Right ventricle myocardium superior (tissue), 1 donor: ENCODE data around the gene PLXNA4. TPM values are rescaled to one million over a fixed set of nuclear protein-coding genes. Genes with fewer than 3 reads are reported as not detected.

Experiments used
- ATAC-seq: fragments of 200-7000 bp; cut with Tn5 transposase; one replicate; pipeline ENCODE4 v1.9.1; 2020; ENCODE audit warnings: mild to moderate bottlenecking; ENCODE audit not compliant: poor library complexity
- DNase-seq: peaks from one replicate; pipeline ENCODE4 v3.0.0-alpha.2; 2020
- intact Hi-C: fragments of 100-400 bp; cut with DNase I; formaldehyde crosslinking; loops from one replicate; pipeline ENCODE4 v1.11.2; 2022
- long read RNA-seq: library from polyadenylated mRNA; unstranded; transcript quantifications from one replicate; pipeline ENCODE4 v2.0.0, GENCODE V29; 2021
- total RNA-seq: library from RNA; stranded (reverse); fragmentation: NEBNext Ultra II Directional; extraction: Animal tissue kit (Norgen Biotek cat#: 25700); gene quantifications from one replicate; pipeline ENCODE4 v1.2.1, GENCODE V29; 2021
- donor health status: DM: no; HTN: yes; CAD: no; lungs with severe emphysema.

PLXNA4 gene, protein sequence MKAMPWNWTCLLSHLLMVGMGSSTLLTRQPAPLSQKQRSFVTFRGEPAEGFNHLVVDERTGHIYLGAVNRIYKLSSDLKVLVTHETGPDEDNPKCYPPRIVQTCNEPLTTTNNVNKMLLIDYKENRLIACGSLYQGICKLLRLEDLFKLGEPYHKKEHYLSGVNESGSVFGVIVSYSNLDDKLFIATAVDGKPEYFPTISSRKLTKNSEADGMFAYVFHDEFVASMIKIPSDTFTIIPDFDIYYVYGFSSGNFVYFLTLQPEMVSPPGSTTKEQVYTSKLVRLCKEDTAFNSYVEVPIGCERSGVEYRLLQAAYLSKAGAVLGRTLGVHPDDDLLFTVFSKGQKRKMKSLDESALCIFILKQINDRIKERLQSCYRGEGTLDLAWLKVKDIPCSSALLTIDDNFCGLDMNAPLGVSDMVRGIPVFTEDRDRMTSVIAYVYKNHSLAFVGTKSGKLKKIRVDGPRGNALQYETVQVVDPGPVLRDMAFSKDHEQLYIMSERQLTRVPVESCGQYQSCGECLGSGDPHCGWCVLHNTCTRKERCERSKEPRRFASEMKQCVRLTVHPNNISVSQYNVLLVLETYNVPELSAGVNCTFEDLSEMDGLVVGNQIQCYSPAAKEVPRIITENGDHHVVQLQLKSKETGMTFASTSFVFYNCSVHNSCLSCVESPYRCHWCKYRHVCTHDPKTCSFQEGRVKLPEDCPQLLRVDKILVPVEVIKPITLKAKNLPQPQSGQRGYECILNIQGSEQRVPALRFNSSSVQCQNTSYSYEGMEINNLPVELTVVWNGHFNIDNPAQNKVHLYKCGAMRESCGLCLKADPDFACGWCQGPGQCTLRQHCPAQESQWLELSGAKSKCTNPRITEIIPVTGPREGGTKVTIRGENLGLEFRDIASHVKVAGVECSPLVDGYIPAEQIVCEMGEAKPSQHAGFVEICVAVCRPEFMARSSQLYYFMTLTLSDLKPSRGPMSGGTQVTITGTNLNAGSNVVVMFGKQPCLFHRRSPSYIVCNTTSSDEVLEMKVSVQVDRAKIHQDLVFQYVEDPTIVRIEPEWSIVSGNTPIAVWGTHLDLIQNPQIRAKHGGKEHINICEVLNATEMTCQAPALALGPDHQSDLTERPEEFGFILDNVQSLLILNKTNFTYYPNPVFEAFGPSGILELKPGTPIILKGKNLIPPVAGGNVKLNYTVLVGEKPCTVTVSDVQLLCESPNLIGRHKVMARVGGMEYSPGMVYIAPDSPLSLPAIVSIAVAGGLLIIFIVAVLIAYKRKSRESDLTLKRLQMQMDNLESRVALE (N-terminal part only)
- total RNA-seq, result 17.3 TPM
- long read RNA-seq, partial matches to known transcripts, result 6 of 18 reads
- long read RNA-seq, other reads (novel, unspliced or antisense), result 10 of 18 reads

- DNase-seq (peak; percentile 49), ATAC-seq (peak; percentile 38)
- intact Hi-C loops, result loop anchor here (5.0 to 10.0 kb wide), 3 partner anchors 61 to 259 kb away; no protein-coding TSS in a partner anchor
Measured at GRCh38 chr7:132575982-132576720, at the start of gene PLXNA4. Gene PLXNA4 (minus strand): TSS chr7:132576470. CDS start chr7:132508693, 67,777 bp downstream.

DNA sequence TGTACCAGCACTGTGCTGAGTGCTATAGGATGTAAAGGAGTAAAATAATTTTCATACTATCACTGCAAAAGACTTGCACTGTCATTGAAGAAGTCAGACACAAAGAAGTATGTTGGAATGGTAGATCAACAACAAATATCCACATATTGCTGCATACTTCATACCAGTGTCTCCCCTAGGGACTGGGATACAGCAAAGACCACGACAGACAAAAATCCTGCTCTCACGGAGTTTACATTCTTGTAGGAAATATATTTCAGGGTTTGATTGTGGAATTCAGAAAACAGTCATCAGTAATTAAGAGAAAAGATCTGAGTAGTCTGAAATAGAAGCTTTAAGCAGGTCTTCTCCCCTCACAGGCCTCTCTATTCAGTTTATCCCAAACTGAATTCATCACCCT, 49.4 kb upstream of the PLXNA4 start:
- intact Hi-C loops, result no loop called here
- ATAC-seq, result no peak
- DNase-seq, result no peak

GRCh38 chr7:132622081-132622480, 45.8 kb upstream of the PLXNA4 start:
- DNase-seq (no peak), ATAC-seq (no peak)

GRCh38 chr7:132619967-132620366, 43.7 kb upstream of the PLXNA4 start:
- intact Hi-C loops, result no loop called here
- no peak for ATAC-seq

More at GRCh38 chr7:132622081-132622480, 45.8 kb upstream of the PLXNA4 start:
- intact Hi-C loops, result no loop called here

GRCh38 chr7:132618956-132619305, 42.7 kb upstream of the PLXNA4 start:
- intact Hi-C loops, result no loop called here
- ATAC-seq (no peak), DNase-seq (no peak)

More at GRCh38 chr7:132619967-132620366, 43.7 kb upstream of the PLXNA4 start:
- DNase-seq, result no peak

DNA sequence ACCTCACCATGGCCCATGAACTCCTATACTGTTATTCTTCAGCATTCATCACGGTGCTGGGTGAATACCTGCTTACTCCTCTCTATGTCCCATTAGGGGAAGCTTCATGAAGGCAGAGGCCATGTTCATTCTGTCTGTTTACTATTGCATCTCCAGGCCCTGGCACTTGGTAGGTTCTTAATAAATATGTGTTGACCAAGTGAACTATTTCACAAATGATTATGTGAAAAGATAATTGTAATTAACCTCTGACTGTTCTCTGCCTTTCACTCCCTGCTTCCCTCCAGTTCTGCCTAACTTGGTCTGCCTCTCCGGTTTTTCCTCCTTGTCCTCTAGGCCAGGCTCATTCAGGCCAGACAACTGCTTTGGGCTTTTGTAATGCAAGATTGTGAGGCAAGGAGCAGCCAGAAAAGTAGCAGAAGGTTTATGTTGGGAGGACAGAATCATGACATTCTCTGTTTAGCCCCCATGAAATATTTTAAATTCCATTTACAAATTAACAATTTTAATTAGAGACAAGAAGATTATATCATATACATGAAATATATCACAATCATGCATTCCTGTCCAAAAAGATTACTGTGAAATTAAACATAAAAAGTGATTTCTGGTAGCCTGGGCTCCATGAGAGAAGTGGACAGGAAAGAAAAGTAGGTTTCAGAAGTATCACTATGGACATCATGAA, 42.1 kb upstream of the PLXNA4 start:
- intact Hi-C loops, result no loop called here
- ATAC-seq (no peak), DNase-seq (no peak)

DNA sequence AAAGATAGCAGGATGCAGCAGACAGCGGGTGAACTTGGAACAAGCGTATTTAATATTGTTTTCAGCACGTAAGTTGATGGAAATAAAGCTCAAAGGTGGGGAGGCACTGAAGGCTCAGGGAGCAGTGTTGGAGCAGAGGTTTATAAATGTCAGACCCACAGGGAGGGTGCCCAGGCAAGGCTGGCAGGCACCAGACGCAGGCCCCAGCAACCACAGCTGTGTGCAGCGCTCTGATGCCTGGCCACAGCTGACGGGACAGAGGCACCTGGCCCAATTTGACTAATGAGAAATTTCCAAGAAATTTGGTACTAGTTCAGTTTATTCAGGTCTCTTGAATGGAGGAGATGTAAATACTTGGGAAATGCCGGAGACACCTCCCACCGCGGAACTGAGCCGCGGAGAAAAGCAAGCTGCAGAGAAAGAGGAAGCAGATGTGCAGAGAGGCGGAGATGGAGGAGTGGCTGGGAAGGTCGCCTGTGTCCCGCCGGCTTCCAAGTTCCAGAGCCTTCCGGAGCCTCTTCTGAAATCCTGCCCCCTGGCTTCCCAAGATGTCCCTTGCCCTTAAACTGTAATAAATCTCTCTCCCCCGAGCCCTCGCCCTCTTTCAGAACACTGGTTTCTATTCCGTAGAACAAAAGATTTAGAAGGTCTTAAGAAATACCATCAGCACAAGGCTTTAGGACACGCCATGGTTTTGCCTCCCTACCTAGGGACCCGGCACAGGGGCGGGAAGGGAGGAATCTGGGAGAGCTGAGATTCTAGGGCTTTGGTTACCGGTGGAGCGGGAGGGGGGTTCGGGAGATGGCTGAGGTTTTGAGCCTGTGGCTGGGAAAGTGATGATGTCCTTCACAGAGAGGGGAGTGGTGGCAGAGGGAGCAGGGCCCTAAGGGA, 38.4 kb upstream of the PLXNA4 start:
- peak; percentile 77 for ATAC-seq
- DNase-seq, result peak; percentile 73
- intact Hi-C loops, result no loop called here

DNA sequence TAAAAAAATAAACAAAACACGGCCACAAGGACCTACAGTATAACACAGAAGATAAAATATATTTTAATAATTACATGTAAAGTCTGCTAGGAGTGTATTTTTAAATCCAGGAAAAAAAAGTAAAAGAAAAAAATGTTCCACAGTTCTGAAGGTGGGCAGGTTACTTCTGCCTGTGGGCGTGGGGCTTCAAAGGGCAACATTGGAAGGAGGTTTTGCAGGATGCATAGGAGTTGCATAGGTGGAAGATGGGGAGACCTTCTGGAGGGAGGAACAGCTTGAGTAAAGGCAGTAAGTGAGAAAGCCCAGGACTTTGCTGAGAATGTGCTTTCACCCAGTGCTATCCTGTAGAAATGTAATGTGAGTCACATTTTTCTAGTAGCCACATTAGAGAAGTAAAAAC, 37.5 kb upstream of the PLXNA4 start:
- ATAC-seq (no peak), DNase-seq (no peak)
- intact Hi-C loops, result no loop called here

DNA sequence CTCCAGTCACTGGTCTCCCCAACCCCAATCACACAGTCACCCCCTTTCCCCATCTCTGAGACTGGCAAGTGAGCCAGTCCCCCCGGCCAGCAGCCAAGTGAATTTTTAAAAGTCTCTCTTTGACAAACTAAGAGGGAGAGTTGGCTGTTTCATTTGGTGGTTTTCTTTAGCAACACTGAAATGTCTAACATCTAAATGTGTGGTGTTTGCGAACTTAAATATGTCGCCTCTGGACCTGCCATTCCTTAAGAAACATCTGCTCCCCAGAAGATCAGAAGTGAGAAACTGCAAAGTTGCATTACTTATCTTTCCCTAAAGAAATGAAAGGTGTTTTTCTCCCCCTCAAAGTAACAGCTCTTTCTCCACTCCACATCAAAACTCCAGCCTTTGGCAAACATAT, 34.7 kb upstream of the PLXNA4 start:
- ATAC-seq, result no peak
- DNase-seq, result no peak
- intact Hi-C loops, result no loop called here

DNA sequence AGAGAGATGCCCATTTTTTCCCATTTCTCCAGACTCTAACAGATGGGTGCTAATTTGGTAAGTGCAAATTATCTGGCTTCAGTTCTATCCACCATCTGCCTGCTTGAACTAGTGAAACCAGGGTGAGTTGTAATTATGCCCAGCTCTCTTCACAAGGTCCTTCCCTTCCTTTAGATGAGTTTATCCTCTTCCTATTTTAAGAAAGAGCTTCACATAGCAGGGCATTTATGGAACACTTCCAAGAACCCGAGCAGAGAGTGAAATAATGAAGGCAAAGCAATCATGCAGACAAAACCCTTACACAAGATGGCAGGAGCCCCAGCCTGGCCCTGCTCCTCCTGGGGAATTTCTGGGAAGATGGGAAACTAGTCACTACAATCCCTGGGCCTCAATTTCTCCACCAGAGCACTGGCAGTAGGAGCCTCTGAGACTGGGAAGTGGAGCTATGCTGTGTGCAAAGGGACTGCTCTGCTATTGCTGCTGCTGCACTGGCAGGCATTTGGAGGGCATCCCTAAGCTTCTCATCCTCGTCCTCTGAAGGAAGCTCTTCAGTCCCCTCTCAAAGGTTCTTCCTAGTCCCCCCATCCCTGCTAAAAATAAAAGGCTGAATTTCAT, 33.7 kb upstream of the PLXNA4 start:
- no peak for DNase-seq
- peak; percentile 83 for ATAC-seq
- intact Hi-C loops, result no loop called here

- no peak for DNase-seq
- intact Hi-C loops, result no loop called here
- no peak for ATAC-seq
Measured at GRCh38 chr7:132609222-132609621, 33.0 kb upstream of the PLXNA4 start.

- ATAC-seq (no peak), DNase-seq (no peak)
- intact Hi-C loops, result no loop called here
Measured at GRCh38 chr7:132608523-132608922, 32.3 kb upstream of the PLXNA4 start.

- intact Hi-C loops, result no loop called here
- no peak for DNase-seq
- ATAC-seq, result no peak
Measured at GRCh38 chr7:132607656-132608055, 31.4 kb upstream of the PLXNA4 start.

DNA sequence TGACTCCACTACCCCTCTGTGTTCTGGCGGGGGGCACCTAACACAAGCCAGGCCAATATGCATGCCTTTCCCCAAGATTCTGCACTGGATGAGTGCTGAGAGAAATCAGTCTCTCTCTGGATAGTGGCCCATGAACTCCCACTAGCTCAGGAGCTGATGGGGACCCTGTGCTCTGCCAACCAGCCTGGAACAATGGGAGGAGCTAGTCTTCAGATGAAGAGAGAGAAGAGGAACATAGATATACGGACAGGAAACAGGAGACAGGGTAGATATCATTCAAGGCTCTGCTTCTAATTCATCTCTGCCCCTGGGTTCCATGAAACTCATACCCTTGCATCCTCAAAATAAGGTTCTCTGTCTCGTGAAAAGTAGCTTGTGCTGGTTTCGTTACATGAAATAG, 27.9 kb upstream of the PLXNA4 start:
- DNase-seq (no peak), ATAC-seq (peak; percentile 69)
- intact Hi-C loops, result no loop called here

DNA sequence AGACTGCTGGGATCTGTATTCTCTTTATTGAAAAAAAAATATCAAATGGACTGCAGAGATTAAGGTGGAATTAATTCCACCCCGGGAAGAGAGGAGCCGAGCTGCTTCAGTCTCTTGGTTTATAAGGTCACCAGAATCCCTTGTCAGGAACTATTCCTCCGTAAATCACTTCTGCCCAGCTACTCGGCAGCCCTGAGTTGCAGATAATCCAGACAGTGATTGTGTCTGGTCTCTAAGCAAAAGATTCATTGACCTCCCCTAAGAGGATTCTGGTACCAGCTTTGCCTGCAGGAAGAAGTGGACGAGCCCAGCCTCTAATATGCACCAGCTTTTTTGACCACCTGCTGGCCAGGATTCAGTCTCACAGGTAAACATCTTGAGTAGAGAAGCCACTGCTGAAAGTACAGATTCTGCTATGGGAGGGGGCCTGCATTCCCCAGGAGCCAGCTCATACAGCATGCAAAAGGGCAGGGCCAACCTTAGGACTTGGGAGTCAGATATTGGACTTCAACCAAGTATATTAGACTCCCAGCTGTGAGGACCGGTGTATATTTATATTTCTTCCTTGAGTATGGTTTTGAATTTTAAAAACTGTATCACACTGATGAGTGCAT, 27.1 kb upstream of the PLXNA4 start:
- no peak for DNase-seq

GRCh38 chr7:132601783-132602182, 25.5 kb upstream of the PLXNA4 start:
- DNase-seq, result no peak

More for the DNA sequence above, 27.1 kb upstream of the PLXNA4 start:
- ATAC-seq, result no peak
- intact Hi-C loops, result no loop called here

More at GRCh38 chr7:132601783-132602182, 25.5 kb upstream of the PLXNA4 start:
- ATAC-seq, result no peak
- intact Hi-C loops, result no loop called here
